Adipocyte (in vitro differentiated cells): ENCODE results near the gene GFOD2.
"Not testable (repeated sequence)": the region's sequence is repeated elsewhere in the genome, so short reads cannot be mapped to it uniquely, and the experiment has no call there.

ENCODE experiments used
- DNase-seq: peaks from one replicate; pipeline ENCODE4 v3.0.0-alpha.2; 2015; ENCODE audit warnings: low read depth
- H3K27me3 ChIP-seq: replicated peaks from 2 replicates; pipeline ENCODE4 v1.7.0; 2013; ENCODE audit warnings: mild to moderate bottlenecking, low read length, moderate library complexity; ENCODE audit not compliant: control insufficient read depth, insufficient read depth
- H3K36me3 ChIP-seq: 2 replicates; pipeline ENCODE4 v1.7.0; 2013; ENCODE audit warnings: low read length, mild to moderate bottlenecking, moderate library complexity; ENCODE audit not compliant: control insufficient read depth, insufficient read depth, severe bottlenecking
- H3K4me1 ChIP-seq: 2 replicates; pipeline ENCODE4 v1.7.0; 2013; ENCODE audit warnings: mild to moderate bottlenecking, low read length, moderate library complexity; ENCODE audit not compliant: control insufficient read depth, insufficient read depth
- H3K4me3 ChIP-seq: 2 replicates; pipeline ENCODE4 v1.7.0; 2013; ENCODE audit warnings: mild to moderate bottlenecking, low read length, moderate library complexity
- H3K9ac ChIP-seq: 2 replicates; pipeline ENCODE4 v1.7.0; 2013; ENCODE audit warnings: mild to moderate bottlenecking, low read length, moderate library complexity
- H3K9me3 ChIP-seq: 2 replicates; pipeline ENCODE4 v1.7.0; 2013; ENCODE audit warnings: mild to moderate bottlenecking, low read length, moderate library complexity; ENCODE audit not compliant: control insufficient read depth

GFOD2 gene

DNA sequence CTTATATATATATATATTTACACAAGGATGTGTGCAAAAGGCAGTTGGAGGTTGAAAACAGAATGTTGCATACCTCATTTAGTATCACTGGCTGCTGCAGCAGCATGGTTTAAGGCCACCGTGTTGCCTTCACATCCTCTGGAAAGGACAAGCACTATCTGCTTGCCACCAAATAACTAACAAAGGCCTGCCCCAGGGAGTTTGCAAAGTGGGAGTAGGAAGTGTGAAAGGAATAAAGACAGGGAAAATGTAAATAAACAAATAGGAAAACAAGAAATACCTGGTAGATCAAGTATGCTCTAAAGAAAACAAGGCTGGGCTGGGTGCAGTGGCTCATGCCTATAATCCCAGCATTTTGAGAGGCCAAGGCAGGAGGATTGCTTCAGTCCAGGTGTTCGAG, 33.5 kb upstream of the GFOD2 start:
- Histone ChIP-seq H3K27me3 (no peaks in the 10 kb centered on the region), H3K9me3 (no peaks in the 10 kb centered on the region), H3K9ac (no peak overlapping the region), H3K4me3 (no peak overlapping the region), H3K36me3 (peaks cover 7% of the 10 kb centered on the region), H3K4me1 (no peaks in the 10 kb centered on the region)
- DNase-seq, result no peak

DNA sequence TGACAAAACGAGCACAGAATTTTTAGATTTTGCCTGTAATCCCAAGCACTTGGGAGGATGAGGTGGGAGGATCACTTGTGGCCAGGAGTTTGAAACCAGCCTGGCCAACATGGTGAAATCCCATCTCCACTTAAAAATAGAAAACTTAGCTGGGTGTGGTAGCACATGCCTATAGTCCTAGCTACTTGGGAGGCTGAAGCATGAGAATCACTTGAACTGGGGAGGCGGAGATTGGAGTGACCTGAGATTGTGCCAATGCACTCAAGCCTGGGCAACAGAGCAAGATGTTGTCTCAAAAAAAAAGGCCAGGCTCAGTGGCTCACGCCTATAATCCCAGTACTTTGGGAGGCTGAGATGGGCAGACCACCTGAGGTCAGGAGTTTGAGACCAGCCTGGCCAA, 32.2 kb upstream of the GFOD2 start:
- H3K4me1 ChIP-seq, DNase-seq, H3K36me3 ChIP-seq, H3K9me3 ChIP-seq, H3K4me3 ChIP-seq, H3K9ac ChIP-seq, H3K27me3 ChIP-seq: not testable (repeated sequence)

DNA sequence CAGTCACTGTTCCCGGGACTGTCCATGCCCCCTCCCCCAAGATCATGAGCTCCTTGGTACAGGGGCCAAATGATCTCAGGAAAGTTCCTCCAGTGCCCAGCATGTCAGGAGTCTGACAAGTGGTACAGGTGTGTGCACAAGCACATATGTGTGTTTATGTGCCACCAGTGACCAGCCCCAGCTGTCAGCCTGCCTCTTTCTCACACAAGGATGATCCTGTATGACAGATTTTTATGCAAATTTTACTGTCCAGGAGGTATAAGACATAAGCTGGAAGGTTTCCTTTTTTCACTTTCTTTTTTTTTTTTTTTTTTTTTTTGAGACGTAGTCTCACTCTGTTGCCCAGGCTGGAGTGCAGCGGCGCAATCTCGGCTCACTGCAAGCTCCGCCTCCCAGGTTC, 31.4 kb upstream of the GFOD2 start:
- Histone ChIP-seq H3K36me3 (peaks cover 7% of the 10 kb centered on the region), H3K4me1 (no peaks in the 10 kb centered on the region), H3K9me3 (no peaks in the 10 kb centered on the region), H3K4me3 (no peak overlapping the region), H3K9ac (no peak overlapping the region), H3K27me3 (no peaks in the 10 kb centered on the region)
- DNase-seq, result no peak

DNA sequence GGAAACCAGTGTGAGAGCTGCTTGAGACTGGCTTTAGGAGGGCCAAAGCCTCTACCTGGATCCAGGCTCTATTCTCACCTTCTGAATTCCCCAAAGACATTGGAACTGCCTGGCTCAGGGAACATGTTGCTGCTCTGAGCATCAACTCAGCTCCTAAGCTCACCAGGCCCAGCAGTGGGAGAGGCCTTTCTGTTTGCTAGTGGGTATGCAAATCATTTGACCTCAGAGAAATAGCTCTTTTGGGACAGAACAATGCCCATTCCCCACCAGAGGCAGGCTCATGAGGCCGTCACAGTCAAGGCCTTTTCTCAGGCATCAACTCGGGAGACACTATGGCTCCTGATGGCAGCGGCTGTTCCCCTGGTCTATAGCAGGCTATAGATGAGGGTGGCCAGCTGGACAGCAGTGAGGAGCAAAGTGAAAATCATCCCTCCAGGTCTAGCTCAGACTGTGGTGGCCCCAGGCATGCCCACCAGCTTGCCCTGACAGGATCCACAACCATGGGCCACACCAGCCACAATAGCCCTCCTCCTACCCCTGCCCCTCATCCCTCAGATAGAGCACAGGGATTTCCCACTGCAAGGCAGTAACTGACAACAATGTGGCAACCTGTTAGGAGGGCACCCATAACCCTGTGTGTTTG, 30.4 kb upstream of the GFOD2 start:
- Histone ChIP-seq H3K9me3 (no peaks in the 10 kb centered on the region), H3K4me3 (no peak overlapping the region), H3K4me1 (no peaks in the 10 kb centered on the region)

DNA sequence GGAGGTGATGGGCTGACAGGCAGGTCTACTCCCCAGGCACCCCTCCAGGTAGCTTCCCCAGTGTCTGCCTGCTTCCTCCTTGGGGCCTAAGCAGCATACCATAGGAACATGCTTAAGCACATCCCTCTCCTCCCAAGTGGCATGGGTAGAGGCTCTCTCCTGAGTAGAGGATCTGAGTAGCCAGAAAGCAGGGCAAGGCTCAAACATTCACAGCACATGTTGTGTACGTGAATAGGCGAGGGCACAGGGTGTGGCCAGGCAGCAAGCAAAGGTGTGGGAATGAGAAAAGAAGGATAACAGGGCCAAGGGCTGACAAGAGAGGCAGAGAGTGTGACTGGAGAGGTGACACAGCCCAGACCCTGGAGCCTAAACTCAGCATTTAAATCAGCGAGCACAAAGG, 29.7 kb upstream of the GFOD2 start:
- H3K36me3 ChIP-seq, result peaks cover 8% of the 10 kb centered on the region
- H3K9me3 ChIP-seq, result no peaks in the 10 kb centered on the region
- H3K27me3 ChIP-seq, result no peaks in the 10 kb centered on the region
- no peak for DNase-seq
- no peak overlapping the region for H3K9ac ChIP-seq
- no peak overlapping the region for H3K4me3 ChIP-seq
- no peaks in the 10 kb centered on the region for H3K4me1 ChIP-seq

More for the DNA sequence above, 30.4 kb upstream of the GFOD2 start:
- peaks cover 7% of the 10 kb centered on the region for H3K36me3 ChIP-seq
- DNase-seq, result no peak
- no peak overlapping the region for H3K9ac ChIP-seq
- H3K27me3 ChIP-seq, result no peaks in the 10 kb centered on the region

DNA sequence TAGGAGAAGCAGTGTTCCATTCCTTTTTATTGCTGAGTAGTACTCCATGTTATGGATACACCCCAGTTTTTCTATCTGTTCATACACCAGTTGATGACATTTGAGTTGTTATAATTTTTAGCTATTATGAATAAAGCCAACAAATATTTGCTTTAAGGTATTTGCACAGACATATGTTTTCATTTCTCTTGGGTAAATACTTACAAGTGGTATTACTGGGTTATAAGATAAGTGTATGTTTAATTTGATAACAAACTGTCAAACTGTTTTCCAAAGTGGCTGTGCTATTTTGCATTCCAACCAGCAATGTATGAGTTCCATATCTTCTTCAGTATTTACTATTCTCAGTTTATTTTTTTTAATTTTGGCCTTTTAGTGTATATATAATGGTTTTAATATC, 27.7 kb upstream of the GFOD2 start:
- DNase-seq, result no peak
- H3K36me3 ChIP-seq, result peaks cover 23% of the 10 kb centered on the region
- H3K4me1 ChIP-seq, result no peaks in the 10 kb centered on the region
- no peaks in the 10 kb centered on the region for H3K9me3 ChIP-seq
- no peak overlapping the region for H3K4me3 ChIP-seq
- no peak overlapping the region for H3K9ac ChIP-seq
- no peaks in the 10 kb centered on the region for H3K27me3 ChIP-seq

DNA sequence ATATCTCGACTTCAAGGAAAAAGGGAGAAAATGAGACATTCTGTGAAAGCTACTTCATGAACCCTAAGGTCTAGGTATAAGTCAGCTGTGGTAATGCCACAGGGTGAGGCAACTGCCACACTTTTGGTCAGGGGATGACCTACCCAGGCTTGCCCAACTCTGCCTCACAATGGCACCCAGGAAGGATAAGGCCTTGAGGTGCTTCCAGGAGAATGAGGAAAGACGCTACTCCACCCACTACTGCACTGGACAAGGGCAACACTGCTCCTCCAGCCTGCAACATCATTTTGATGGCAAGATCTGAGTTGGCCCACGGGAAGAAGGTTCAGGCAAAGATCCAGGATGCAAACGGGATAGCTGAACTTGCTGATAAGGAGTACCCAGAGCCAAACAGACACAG, 22.0 kb upstream of the GFOD2 start:
- H3K4me1 ChIP-seq, result no peaks in the 10 kb centered on the region
- H3K4me3 ChIP-seq, result no peak overlapping the region
- no peak for DNase-seq
- no peaks in the 10 kb centered on the region for H3K9me3 ChIP-seq
- H3K36me3 ChIP-seq, result peaks cover 38% of the 10 kb centered on the region
- no peak overlapping the region for H3K9ac ChIP-seq
- no peaks in the 10 kb centered on the region for H3K27me3 ChIP-seq

DNA sequence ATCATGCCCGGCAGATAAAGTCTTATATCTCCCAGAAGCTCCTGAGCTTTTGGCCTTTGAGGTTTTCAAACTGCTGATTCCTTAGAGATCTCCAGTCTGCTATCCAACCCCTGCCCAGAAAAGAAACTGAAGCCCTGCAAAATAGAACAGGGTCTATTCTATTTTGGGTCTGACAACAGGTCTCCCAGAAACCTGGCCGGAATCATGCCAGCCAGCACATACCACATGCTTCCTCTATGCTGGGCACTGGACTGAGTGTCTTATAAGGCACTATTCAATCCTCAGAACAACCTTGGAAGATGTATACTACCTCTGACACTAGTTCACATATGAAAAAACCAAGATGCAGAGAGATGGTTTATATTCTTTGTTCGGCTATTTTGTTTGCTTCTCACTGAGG, 21.3 kb upstream of the GFOD2 start:
- H3K36me3 ChIP-seq, result peaks cover 38% of the 10 kb centered on the region
- H3K4me3 ChIP-seq, result no peak overlapping the region
- no peak overlapping the region for H3K9ac ChIP-seq
- DNase-seq, result no peak
- H3K4me1 ChIP-seq, result no peaks in the 10 kb centered on the region
- no peaks in the 10 kb centered on the region for H3K27me3 ChIP-seq
- no peaks in the 10 kb centered on the region for H3K9me3 ChIP-seq

DNA sequence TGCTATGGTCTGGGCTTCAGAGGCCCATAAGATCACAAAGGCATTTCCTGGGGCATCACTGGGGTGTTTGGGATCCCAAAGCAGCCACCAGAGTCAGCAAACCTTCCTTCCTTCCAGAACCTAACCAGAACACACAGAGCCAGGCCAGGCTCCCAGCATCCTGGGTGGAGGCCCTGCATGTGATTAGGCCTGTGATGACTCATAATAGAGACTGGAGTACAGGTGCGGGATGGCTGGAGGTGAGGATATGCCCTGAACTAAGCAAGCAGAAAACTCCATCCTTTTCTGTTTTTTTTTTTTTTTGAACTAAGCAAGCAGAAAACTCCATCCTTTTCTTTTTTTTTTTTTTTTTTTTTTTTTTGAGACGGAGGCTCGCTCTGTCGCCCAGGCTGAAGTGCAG, 17.7 kb upstream of the GFOD2 start:
- H3K4me1 ChIP-seq, result no peaks in the 10 kb centered on the region
- no peaks in the 10 kb centered on the region for H3K27me3 ChIP-seq
- no peak overlapping the region for H3K4me3 ChIP-seq
- no peak overlapping the region for H3K9ac ChIP-seq
- no peaks in the 10 kb centered on the region for H3K9me3 ChIP-seq
- H3K36me3 ChIP-seq, result peaks cover 24% of the 10 kb centered on the region
- no peak for DNase-seq

DNA sequence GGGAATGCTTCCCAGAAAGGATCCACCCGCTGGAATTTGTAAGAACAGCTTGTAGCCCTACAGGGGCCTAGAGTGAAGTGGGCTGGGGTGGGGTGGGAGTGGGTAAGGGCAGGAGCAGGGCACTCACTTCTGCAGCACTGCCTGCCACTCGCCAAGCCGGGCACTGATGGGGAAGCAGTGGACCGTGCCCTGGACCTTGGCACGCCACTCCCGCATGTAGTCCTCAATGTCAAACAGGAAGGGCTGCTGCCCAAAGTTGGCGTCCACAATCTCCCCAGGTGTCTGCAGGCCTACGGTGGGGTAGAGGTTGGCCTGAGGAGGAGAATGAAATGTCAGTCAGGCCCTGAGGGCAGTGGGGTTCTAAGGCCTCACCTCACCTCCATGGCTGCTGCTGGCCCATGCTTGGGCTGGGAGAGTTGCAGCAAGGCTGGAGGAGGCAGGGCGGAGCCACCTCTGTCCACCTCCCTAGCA, 15.7 kb upstream of the GFOD2 start:
- Histone ChIP-seq H3K36me3 (peaks cover 33% of the 10 kb centered on the region), H3K4me1 (no peaks in the 10 kb centered on the region), H3K27me3 (no peaks in the 10 kb centered on the region), H3K4me3 (no peak overlapping the region), H3K9ac (no peak overlapping the region), H3K9me3 (no peaks in the 10 kb centered on the region)
- DNase-seq, result no peak

DNA sequence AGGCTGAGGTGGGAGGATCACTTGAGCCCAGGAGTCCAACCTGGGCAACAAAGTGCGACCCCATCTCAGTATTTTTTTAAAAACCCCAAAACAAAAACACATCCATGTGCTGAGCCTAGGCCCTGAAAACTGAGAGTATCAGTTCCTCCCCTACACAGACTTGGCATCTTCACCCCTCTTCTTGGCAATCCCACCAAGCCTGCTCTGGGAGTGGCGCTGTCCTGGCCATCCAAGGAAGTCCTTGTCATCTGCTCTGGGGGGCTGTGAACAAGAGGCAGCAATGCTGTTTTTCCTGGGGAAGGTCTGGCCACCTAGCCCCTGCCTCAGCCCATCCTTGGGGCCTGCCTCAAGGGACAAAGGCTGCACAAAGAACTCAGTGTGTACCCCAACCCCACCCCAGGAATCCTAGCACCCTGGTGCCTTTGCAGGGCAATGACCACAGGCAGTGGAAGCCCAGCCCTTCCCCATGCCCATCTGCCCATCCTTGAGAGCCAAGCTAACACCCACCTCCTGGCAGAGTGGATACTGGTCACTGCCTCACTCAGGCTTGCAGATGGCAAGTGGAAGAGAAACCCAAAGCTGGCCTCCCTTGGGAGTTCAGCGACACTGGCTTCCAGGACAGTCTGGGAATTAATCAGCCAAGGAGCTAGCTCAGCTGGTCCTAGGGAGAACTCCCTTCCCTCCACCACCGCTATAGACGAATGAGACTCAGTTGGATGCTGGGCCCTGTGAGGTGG, 14.8 kb upstream of the GFOD2 start:
- Histone ChIP-seq H3K9ac (no peak overlapping the region), H3K4me3 (no peak overlapping the region), H3K27me3 (no peaks in the 10 kb centered on the region), H3K9me3 (no peaks in the 10 kb centered on the region), H3K36me3 (peaks cover 42% of the 10 kb centered on the region), H3K4me1 (no peaks in the 10 kb centered on the region)
- no peak for DNase-seq

DNA sequence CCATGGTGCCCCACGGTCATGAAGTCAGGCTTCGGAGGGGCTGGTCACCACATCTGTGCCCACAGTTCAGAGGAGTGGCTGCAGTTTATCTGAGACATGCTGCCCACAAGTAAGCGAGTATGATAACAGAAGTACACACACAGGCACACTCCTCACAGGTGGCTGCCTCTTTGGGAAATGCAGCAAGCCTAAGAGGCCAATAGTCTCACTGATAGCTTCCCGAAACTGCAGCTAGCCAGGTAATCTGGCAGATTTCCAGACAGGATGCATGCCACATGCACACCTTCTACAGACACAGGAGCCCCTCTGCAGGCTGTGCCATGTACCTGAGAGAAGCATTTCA, 12.6 kb upstream of the GFOD2 start:
- Histone ChIP-seq H3K36me3 (peaks cover 60% of the 10 kb centered on the region), H3K27me3 (no peaks in the 10 kb centered on the region), H3K4me3 (no peak overlapping the region), H3K9ac (no peak overlapping the region), H3K9me3 (no peaks in the 10 kb centered on the region), H3K4me1 (peaks cover 1% of the 10 kb centered on the region)
- no peak for DNase-seq
